Neural cell (in vitro differentiated cells): Measurements from ENCODE around the gene AK1. TPM values are rescaled to one million over a fixed set of nuclear protein-coding genes. Genes with fewer than 3 reads are reported as not detected.

Source experiments
- H2AFZ ChIP-seq: fragments of 200-600, 300-800 bp; sonication (generic), shearing (Covaris generic); 2 replicates; pipeline ENCODE4 v1.6.0; 2014; ENCODE audit warnings: low read depth, mild to moderate bottlenecking, antibody characterized with exemption, low read length, moderate library complexity
- H3F3A ChIP-seq: fragments of 200-600 bp; shearing (Covaris generic); 2 replicates; pipeline ENCODE4 v1.6.1; 2016; ENCODE audit warnings: mild to moderate bottlenecking, moderate library complexity, mixed read lengths, antibody characterized with exemption, low read length; ENCODE audit not compliant: insufficient read depth, poor library complexity, severe bottlenecking
- H3K27ac ChIP-seq: fragments of 200-600, 300-800 bp; sonication (generic), shearing (Covaris generic); 2 replicates; pipeline ENCODE4 v1.5.1; 2014; ENCODE audit warnings: mild to moderate bottlenecking, low read length, moderate library complexity
- H3K27me3 ChIP-seq: fragments of 300-800, 200-600 bp; sonication (generic), shearing (Covaris generic); 2 replicates; pipeline ENCODE4 v1.6.0; 2014; ENCODE audit warnings: mild to moderate bottlenecking, low read depth, low read length, moderate library complexity; ENCODE audit not compliant: insufficient read depth
- H3K36me3 ChIP-seq: fragments of 300-800, 200-600 bp; sonication (generic), shearing (Covaris generic); 2 replicates; pipeline ENCODE4 v1.5.1; 2014; ENCODE audit warnings: mild to moderate bottlenecking, antibody characterized with exemption, low read length, moderate library complexity; ENCODE audit not compliant: insufficient read depth
- H3K4me2 ChIP-seq: fragments of 300-800, 200-600 bp; sonication (generic), shearing (Covaris generic); 2 replicates; pipeline ENCODE4 v1.6.0; 2014; ENCODE audit warnings: mild to moderate bottlenecking, low read length
- H3K4me3 ChIP-seq: fragments of 300-800, 200-600 bp; sonication (generic), shearing (Covaris generic); 2 replicates; pipeline ENCODE4 v1.5.1; 2014; ENCODE audit warnings: mild to moderate bottlenecking, low read length, moderate library complexity
- H3K79me2 ChIP-seq: fragments of 200-600 bp; shearing (Covaris generic); replicated peaks from 2 replicates; pipeline ENCODE4 v1.6.0; 2014; ENCODE audit warnings: mild to moderate bottlenecking, low read length, moderate library complexity; ENCODE audit not compliant: insufficient read depth
- H3K9ac ChIP-seq: fragments of 300-800, 200-600 bp; sonication (generic), shearing (Covaris generic); 2 replicates; pipeline ENCODE4 v1.6.1; 2016; ENCODE audit warnings: mild to moderate bottlenecking, low read length, mixed read lengths
- H3K9me2 ChIP-seq: fragments of 200-600 bp; shearing (Covaris generic); 2 replicates; pipeline ENCODE4 v1.6.1; 2016; ENCODE audit warnings: mild to moderate bottlenecking, low read length, mixed read lengths; ENCODE audit not compliant: insufficient read depth
- H3K9me3 ChIP-seq: fragments of 200-600, 300-800 bp; sonication (generic), shearing (Covaris generic); 2 replicates; pipeline ENCODE4 v1.6.1; 2016; ENCODE audit warnings: mild to moderate bottlenecking, mixed run types, low read length, moderate library complexity, mixed read lengths
- H4K20me1 ChIP-seq: fragments of 200-600 bp; shearing (Covaris generic); 2 replicates; pipeline ENCODE4 v1.6.1; 2016; ENCODE audit warnings: mild to moderate bottlenecking, mixed run types; ENCODE audit not compliant: insufficient read depth
- CTCF ChIP-seq: fragments of 450-650 bp; IDR thresholded peaks from 2 replicates; pipeline ENCODE4 v1.5.1; 2014; ENCODE audit warnings: antibody characterized with exemption, mild to moderate bottlenecking, moderate library complexity; ENCODE audit not compliant: poor library complexity, severe bottlenecking
- EP300 ChIP-seq: fragments of 450-650 bp; conservative IDR thresholded peaks from 2 replicates; pipeline ENCODE4 v1.6.1; 2014; ENCODE audit warnings: antibody characterized with exemption, mild to moderate bottlenecking, moderate library complexity; ENCODE audit not compliant: poor library complexity, severe bottlenecking
- EZH2 ChIP-seq: fragments of 200-600, 300-800 bp; shearing (Covaris generic), sonication (generic); IDR thresholded peaks from 2 replicates; pipeline ENCODE4 v1.6.1; 2014; ENCODE audit warnings: antibody characterized with exemption, low read length, borderline replicate concordance, mild to moderate bottlenecking; ENCODE audit not compliant: insufficient read depth, poor library complexity, severe bottlenecking
- MXI1 ChIP-seq: fragments of 450-650 bp; conservative IDR thresholded peaks from 2 replicates; pipeline ENCODE4 v1.6.1; 2014; ENCODE audit warnings: antibody characterized with exemption, mild to moderate bottlenecking; ENCODE audit not compliant: poor library complexity, severe bottlenecking
- POLR2AphosphoS5 ChIP-seq: IDR thresholded peaks from 2 replicates; pipeline ENCODE4 v1.6.1; 2012
- RAD21 ChIP-seq: fragments of 450-650 bp; conservative IDR thresholded peaks from 2 replicates; pipeline ENCODE4 v1.6.1; 2014; ENCODE audit warnings: antibody characterized with exemption, mild to moderate bottlenecking, moderate library complexity
- REST ChIP-seq: IDR thresholded peaks from 2 replicates; pipeline ENCODE4 v1.6.1; 2012; ENCODE audit warnings: borderline replicate concordance
- SMC3 ChIP-seq: fragments of 450-650 bp; conservative IDR thresholded peaks from 2 replicates; pipeline ENCODE4 v1.6.1; 2014; ENCODE audit warnings: antibody characterized with exemption, mild to moderate bottlenecking, moderate library complexity; ENCODE audit not compliant: poor library complexity
- TAF1 ChIP-seq: IDR thresholded peaks from 2 replicates; pipeline ENCODE4 v1.6.1; 2012; ENCODE audit warnings: low read depth
- polyA plus RNA-seq: library from polyadenylated mRNA; depleted of rRNA; stranded (reverse); fragments of >200 nt; gene quantifications from 2 replicates; pipeline ENCODE4 v1.2.3, GENCODE V29; 2014

AK1 gene
- polyA plus RNA-seq, 1 donor from 2014 or later: 105 TPM

GRCh38 chr9:127822108-127822507 is 55.4 kb downstream of the AK1 start (continued):
- TF ChIP-seq RAD21 (no peak), EP300 (no peak)

GRCh38 chr9:127818574-127818973 is 58.9 kb downstream of the AK1 start:
- H3K4me3 ChIP-seq: no peak overlapping the region
- no peak overlapping the region for H3K27ac ChIP-seq
- no peak overlapping the region for H2AFZ ChIP-seq

More at GRCh38 chr9:127818574-127818973, 58.9 kb downstream of the AK1 start:
- Histone ChIP-seq H3K36me3 (no peaks in the 10 kb centered on the region), H3K27me3 (no peaks in the 10 kb centered on the region), H3F3A (no peaks in the 10 kb centered on the region), H3K9ac (no peak overlapping the region), H3K79me2 (no peaks in the 10 kb centered on the region), H3K4me2 (no peak overlapping the region), H4K20me1 (no peaks in the 10 kb centered on the region), H3K9me3 (no peaks in the 10 kb centered on the region), H3K9me2 (no peaks in the 10 kb centered on the region)
- no peak for TF ChIP-seq EP300
- TF ChIP-seq TAF1: no peak
- no peak for TF ChIP-seq MXI1
- TF ChIP-seq EZH2: no peak
- no peak for TF ChIP-seq RAD21
- no peak for TF ChIP-seq POLR2AphosphoS5
- TF ChIP-seq REST: no peak
- TF ChIP-seq CTCF: no peak
- TF ChIP-seq SMC3: no peak
